Measurements from ENCODE around the gene NBPF6.
"Not testable (repeated sequence)": the region's sequence is repeated elsewhere in the genome, so short reads cannot be mapped to it uniquely, and the experiment has no call there.

- TF ChIP-seq CTCF, POLR2A (IDR thresholded peaks at IDR 0.05): not testable (repeated sequence)
Observed at GRCh38 chr1:108485990-108486389, 35.8 kb downstream of the NBPF6 start.

Measured in Peyer's patch (tissue), 4 donors.